Right renal pelvis (tissue), 4 donors: ENCODE results near the gene CALCOCO2. TPM values are rescaled to one million over a fixed set of nuclear protein-coding genes. Genes with fewer than 3 reads are reported as not detected.
"Not testable (repeated sequence)": the region's sequence is repeated elsewhere in the genome, so short reads cannot be mapped to it uniquely, and the experiment has no call there.

Experiments
- DNase-seq, 4 donors: peaks; one replicate each; pipeline ENCODE4 v3.0.0-alpha.2; 2013; ENCODE audit warnings: low read depth in 4 of 4, low spot score in 3 of 4, missing footprints in 1 of 4
- polyA plus RNA-seq, 4 donors: library from polyadenylated mRNA; unstranded; fragments of 120-200 nt; gene quantifications; one replicate each; pipeline ENCODE4 v1.2.1, GENCODE V29; 2013; ENCODE audit not compliant: insufficient read length in 4 of 4

The CALCOCO2 gene
- polyA plus RNA-seq, 4 donors: 70.1 to 87.4 (median 83.2) TPM

DNA sequence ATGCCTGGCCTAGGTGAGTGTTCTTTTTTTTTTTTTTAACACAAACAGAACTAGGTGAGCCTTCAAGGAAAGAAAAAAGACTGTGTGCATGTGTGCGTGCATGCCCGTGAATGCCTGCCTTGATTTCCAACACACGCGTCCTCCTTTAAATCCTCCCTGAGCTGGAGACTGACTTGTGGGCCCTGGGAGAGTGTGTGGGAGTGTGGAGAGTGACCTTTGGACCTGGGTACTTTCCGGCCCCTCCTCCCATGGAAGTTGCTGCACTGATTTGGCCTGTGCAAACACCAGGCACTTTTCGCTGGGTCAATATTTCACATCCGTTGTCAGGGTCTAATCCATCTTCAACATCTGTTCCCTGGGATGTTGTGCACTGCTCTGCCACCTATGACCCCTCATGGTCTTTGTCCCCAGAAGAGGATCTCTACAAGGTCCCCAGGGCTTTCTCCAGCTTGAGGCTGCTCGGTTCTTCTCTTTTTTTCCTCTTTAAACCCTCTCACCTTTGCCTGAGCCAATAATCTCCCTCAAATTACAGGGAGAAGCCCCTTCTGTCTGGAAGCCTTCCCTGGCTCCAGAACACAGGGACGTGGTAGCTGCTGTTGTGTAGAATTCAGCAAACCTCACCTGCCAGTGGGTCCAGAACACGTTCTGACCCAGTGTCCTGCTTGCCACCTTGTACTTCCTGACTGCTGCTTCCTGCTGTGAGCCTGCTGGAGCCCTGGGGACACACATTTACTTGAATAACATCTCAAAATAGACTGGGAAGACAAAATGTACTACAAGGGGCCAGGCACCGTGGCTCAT is 40.9 kb downstream of the CALCOCO2 start:
- peak in 3 of 4 donors; percentile 39 to 49 (median 44) for DNase-seq

DNA sequence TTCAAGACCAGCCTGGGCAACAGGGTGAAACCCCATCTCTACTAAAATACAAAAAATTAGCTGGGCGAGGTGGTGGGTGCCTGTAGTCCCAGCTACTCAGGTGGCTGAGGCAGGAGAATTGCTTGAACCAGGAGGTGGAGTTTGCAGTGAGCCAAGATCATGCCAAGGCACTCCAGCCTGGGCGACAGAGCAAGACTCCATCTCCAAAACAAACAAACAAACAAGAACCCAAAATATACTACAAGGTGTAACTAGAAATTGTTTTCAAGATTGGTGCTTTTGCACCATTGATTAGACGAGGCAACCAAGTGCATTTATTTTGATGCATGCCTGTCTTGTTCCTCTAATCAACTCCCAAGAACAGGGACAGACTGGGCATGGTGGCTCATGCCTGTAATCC is 41.6 kb downstream of the CALCOCO2 start:
- not testable (repeated sequence) for DNase-seq

GRCh38 chr17:48873209-48873608 is 42.4 kb downstream of the CALCOCO2 start:
- peak in 1 of 4 donors; percentile 36 for DNase-seq

DNA sequence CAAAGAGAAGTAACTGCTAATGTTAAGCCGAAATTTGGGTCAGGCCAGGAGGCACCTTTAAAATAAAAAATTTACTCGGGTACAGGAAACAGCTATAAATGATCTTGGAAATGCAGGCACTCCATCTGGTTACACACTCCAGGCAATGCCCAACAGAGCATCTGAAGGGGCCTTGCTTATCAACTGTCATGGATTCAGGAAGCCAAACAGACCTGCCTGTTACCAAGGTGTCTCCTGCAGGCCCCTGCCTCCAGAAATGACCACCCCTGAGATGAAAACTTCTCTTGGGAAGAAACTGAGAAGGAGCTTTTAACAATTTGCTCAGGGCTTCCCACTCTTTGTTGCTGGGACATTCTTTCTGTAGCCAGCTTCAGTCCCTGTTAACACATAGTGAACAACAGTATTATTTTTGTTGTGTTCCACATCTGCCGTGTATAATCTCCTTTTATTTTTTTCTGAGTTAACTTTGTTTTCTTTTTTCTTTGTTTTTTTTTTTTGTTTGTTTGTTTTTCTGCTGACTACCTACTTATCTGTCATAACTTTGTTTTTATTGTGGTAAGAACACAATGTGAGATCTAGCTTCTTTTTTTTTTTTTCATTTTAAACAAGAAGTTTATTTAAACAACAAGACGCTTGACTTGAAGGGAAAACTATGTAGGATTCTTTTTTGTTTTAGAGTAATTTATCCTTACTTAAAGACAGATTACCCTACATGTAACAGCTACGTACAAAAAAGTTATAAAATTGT is 43.0 kb downstream of the CALCOCO2 start:
- no peak for DNase-seq

DNA sequence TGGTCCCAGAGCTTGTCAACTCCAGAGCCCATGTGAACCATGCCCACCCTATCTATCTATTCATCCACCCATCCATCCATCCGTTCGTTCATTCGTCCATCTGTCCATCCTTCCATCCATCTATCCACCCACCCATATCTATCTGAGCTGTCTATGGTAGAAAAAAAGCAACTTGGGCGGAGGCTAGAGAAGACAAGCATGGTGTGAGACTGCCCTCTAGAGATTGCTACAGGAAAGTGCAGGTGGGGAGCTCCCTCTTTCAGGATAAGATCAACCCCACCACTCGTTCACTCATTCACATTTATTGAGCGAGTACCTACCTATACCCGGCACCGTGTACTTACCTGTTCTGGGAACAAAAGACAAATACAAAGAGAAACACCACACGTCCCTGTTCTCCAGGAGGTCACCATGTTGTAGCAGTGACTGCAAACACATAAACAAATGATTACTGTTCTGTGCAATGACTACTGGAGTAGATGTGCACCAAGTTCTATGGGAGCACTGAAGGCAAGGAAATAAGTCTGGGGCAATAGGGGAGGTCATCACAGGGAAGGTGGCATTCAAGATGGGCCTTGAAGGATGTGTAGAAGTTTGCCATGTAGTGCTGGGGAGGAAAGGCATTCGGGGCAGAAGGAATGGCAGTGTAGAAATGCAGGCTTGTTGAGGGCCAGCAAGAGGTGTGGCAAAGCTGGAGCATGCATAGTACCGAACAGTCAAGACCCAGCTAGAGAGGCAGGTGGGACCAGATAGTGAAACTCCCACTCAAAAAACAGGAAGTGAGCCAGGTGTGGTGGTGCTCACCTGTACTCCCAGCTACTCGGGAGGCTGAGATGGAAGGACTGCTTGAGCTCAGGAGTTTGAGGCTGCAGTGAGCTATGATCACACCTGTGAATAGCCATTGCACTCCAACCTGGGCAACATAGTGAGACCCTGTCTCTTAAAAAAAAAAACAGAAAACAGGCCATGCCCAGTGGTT is 48.4 kb downstream of the CALCOCO2 start:
- peak in 3 of 4 donors; percentile 40 to 67 (median 56) for DNase-seq

GRCh38 chr17:48882272-48882671 is 51.4 kb downstream of the CALCOCO2 start:
- DNase-seq: no peak

GRCh38 chr17:48883171-48883570 is 52.3 kb downstream of the CALCOCO2 start:
- DNase-seq: no peak

- DNase-seq: no peak
Measured at GRCh38 chr17:48890086-48890485, 59.3 kb downstream of the CALCOCO2 start.

GRCh38 chr17:48892940-48893645 is 62.3 kb downstream of the CALCOCO2 start:
- DNase-seq: no peak

DNA sequence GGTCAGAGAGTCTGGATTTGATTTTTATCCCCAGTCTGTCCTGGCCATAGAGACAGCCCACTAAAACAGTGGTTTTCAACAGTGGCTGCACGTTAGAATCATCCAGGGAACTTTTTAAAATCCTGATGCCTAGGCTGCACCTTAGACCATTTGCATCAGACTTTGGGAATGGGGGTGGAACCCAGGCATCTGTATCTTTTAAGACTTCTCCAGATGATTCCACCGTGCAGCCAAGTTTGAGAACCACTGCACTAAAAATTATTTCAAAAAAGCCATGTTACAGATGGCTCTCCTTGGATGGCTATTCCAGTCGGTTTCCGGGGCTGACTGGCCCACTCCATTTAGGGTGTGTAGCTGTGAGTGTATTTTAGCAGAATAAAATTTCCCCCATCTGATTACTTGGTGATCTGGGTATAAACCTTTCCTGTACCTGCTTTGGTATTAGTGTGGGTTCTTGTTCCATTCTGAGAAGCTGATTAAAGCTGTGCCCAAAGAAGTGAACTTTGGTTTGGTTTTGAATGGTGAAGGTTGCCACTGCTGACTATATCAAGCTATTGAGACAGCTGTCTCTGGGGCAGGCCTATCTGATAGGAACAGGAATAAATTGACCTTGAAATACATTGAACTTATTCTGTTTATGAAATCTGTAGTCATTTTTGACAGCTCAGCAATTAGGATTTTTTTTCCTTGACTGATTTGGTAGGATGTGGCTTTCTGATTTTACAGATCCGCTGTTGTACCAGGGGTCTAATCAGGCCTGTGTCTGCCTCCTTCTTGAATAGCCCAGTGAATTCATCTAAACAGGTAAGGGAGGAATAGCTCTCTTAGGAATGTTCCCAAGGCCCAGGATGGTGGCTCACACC is 63.0 kb downstream of the CALCOCO2 start:
- no peak for DNase-seq

GRCh38 chr17:48894886-48895285 is 64.1 kb downstream of the CALCOCO2 start:
- no peak for DNase-seq

DNA sequence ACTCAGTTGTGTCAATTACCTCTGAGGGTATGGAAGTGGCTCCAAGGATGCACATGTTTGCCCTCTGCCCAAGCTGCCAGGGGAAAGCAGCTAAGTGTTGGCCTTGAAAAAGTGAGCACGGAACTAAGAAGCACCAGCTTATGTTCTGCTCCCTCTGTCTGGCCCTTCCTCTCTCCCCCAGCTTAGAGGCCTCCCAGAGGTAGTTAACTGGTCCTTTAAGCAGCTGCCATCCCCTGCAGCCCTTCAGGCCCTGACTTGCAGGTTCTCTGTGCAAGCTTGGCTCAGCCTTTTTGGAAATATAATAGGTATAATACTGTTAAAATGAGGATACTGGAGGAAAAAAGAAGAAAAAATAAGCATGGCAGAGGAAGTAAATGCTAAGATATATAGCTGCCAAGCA is 70.4 kb downstream of the CALCOCO2 start:
- DNase-seq: no peak

GRCh38 chr17:48903401-48903800 is 72.6 kb downstream of the CALCOCO2 start:
- DNase-seq: no peak

DNA sequence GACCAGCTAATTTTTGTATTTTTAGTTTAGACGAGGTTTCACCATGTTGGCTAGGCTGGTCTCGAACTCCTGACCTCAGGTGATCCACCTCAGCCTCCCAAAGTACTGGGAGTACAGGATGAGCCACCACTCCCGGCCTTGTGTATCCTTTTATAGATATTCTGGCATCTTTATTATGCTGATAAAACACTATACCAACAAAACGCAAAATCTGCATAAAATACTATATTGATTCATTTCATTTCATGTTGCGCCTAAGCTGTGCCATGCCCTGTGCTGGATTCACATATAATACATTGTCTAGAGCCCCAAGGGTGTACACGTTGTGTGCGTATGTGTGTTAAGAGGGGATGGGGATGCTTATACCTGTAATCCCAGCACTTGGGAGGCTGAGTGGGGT is 73.6 kb downstream of the CALCOCO2 start:
- DNase-seq: no peak

DNA sequence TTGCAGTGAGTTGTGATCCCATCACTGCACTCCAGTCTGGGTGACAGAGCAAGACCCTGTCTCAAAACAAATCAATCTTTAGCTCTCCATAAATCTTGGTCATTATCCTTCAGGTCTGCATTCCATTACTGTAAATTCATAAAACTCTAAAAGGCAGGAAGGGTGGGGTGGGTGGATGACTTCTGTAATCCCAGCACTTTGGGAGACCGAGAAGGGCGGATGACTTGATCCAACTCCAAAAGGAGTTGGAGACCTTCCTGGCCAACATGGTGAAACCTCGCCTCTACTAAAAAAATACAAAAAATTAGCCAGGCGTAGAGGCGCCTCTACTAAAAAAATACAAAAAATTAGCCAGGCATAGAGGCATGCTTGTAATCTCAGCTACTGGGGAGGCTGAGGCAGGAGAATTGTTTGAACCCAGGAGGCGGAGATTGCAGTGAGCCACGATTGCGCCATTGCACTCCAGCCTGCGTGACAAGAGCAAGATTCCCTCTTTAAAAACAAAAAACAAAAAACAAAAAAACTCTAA is 75.2 kb downstream of the CALCOCO2 start:
- DNase-seq: no peak

- peak in 2 of 4 donors; percentile 40 to 42 for DNase-seq
Measured at GRCh38 chr17:48907713-48908046, 76.8 kb downstream of the CALCOCO2 start.

GRCh38 chr17:48908047-48908843 is 77.4 kb downstream of the CALCOCO2 start, which contains the start of gene UBE2Z:
Gene UBE2Z (plus strand): TSS chr17:48908407. CDS start chr17:48908504, 97 bp downstream.
- peak; percentile 86 to 93 (median 90) for DNase-seq

DNA sequence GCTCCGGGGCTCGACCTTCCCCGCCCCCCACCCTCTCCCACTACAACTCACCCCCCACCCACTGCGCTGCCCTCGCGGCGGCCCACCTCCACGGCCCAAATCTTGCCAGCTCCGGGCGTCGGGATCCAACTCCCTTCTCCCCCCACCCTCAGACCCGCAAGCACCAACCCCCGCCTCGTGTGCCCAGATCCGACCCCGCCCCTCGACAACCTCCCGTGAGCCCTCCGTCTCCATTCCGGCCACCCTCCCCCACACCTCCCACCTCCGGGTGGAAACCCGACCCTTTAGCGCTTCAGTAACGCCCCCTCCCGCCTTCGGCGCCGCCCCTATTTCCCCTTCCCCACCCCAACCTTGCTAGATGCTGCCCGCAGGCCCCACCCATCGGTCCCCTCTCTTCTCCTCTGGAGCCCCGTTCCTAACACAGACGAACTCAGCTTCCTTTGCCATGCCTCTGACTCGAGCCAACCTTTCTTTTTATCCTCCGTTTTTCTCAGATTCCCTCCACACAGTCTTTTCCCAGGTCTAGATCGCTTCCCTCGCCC is 78.1 kb downstream of the CALCOCO2 start:
- peak; percentile 77 to 86 (median 84) for DNase-seq
